Umbilical cord (tissue), 2 donors: ENCODE data around the gene SECISBP2. TPM values are rescaled to one million over a fixed set of nuclear protein-coding genes. Genes with fewer than 3 reads are reported as not detected.

Source experiments
- DNase-seq: peaks from one replicate; pipeline ENCODE4 v3.0.0-alpha.2; 2015; ENCODE audit warnings: low spot score
- total RNA-seq: library from RNA; depleted of rRNA; stranded (reverse); fragments of >200 nt; gene quantifications from one replicate; pipeline ENCODE4 v1.2.3, GENCODE V29; 2014; ENCODE audit warnings: low replicate concordance; ENCODE audit not compliant: insufficient read depth

The SECISBP2 gene
- total RNA-seq, 1 donor from 2014 or later, result 79.0 TPM

DNA sequence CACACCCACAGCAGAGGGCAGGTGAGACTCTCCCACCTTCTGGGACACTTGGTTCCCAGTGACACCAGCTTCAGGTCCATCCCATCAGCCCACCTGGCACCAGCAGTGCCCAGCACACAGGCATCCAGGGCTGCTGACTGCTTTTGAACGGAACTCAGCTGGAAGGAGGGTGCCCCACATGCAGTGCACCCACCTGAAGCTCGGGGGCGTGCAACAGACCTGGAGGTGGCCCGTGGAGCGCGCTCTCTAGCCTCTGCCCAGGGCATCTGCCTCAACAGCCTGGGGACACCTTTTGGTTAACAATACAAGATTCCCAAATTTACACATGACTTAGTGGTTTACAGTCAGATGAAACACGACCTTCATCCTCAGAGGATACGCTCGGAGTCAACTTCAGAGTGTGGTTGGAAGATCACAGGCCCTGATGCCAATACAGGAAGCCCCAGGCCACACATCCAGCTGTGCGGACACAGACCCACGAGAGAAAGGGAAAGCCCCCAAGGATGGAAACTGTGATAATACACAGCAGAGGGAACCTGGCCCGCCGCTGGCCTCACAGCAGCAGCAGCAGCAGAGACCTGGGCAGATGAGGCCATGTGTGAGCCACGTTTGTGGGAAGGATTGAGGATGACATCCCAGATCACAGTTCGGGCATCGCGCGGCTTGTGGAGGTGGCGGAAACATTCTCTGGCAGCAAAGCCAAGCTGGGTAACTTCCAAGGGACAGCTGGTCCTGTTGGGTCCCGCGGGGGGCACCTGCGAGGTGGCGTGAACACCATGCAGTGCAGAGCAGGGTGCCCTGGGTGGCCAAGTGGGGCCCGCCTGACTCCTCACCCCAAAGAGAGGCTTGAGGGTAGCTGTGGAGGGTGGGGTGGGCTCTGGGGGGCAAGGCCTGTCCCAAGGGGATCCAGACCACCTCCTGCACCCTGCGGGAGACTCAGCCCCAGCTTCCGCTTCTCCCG is 64.0 kb downstream of the SECISBP2 start:
- no peak for DNase-seq

- DNase-seq, result no peak
Measured at GRCh38 chr9:89383030-89383720, 64.9 kb downstream of the SECISBP2 start.

GRCh38 chr9:89383721-89384300 is 65.5 kb downstream of the SECISBP2 start:
- DNase-seq, result no peak

DNA sequence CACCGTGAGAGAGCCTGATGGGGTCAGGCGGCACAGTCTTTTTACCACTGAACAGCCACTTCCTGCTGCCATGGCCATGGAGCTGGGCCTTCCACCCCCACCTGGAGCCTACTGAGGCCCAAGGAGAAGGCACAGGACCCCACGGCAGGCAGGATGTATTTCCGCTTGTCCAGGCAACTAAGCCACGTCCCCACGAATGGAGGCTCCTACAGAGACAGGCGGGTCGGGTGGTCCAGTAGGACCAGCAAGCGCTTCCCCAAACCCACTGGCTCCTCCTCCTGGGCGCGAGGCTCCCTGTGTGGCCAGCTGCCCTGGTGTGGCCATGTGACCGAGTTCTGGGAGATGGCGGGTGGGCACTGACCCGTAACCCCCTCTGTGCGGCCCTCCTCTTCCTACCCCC is 66.5 kb downstream of the SECISBP2 start:
- DNase-seq, result no peak

GRCh38 chr9:89386206-89386605 is 67.9 kb downstream of the SECISBP2 start:
- DNase-seq, result no peak

DNA sequence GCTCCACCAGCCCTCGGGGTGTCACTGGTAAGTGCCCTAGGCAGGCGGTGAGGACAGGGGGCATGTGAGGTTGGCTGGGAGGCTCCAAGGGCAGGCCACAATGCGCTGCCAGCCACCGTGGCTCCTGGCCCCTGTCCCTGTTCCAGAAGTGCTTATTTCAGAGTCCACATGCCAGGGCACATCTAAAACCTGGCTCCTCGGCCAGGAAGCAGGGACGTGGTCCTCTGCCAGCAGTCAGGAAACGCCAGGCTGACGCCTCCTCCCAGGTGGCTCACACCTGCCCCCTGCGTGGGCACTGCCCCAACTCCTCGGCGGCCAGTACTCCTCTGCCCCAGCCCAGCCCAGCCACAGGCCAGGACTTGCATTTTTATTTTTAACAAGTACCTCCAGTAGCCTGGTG is 68.5 kb downstream of the SECISBP2 start:
- no peak for DNase-seq

- no peak for DNase-seq
Measured at GRCh38 chr9:89387197-89387849, 69.0 kb downstream of the SECISBP2 start.

DNA sequence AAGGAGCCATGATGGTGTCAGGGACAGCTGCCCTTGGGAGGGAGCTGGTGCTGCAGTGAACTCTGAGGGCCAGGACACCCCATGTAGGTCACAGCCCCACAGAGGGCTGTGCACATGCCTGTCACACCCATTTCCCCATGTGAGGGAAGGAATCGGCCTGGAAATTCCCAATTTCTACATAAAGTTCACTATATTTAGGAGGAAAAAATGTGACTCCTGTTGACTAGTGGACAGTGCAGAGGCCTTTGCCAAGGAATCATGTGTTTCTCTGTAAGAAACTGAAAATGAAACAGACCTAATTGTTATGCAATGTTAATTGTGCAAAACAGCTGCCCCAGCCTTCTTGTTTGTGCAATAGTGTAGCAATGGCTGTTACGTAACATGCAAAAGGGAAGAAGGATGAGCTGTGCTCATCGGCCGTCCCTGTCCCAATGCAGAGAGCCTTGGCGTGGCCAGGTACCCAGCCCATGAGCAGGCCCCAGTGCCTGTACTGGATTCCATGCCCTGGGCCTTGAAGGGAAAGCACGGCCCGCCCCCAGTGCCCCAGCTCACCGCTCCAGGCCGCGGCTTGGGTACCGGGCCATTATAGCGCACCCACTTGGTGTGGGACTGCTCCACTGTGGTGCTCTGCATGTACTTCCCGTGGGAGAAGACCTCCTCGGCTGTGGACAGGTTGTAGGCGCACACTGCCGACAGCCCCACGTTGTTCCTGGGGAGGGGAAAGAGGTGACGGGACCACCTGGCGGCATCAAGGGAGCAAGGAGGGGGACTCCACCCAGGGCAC is 70.0 kb downstream of the SECISBP2 start:
- peak; percentile 50 for DNase-seq

- no peak for DNase-seq
Measured at GRCh38 chr9:89388868-89389177, 70.5 kb downstream of the SECISBP2 start.

DNA sequence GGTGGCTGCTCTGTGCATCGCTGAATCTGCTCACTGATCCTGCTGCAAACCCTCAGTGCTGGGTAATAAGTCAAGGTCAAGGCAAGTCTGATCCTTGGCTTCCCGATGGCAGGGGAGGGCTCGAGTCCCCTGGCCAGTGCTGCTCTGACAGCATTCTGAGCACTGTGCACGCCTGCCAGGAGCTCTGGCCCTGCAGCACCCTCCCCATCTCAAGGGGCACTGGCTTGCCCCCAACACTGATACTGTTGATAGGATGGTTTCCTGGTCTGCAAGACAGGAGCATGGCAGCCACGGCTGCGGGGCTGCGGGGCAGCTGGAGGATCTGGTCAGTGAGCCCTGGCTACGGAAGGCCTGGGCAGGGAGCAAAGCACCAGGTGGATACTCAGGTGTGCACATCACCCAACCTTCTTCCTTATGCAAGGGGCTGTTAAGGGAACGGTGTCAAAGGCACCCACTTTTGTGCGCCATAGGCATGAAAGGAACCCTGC is 71.8 kb downstream of the SECISBP2 start:
- no peak for DNase-seq

GRCh38 chr9:89390578-89391116 is 72.3 kb downstream of the SECISBP2 start:
- no peak for DNase-seq

GRCh38 chr9:89391585-89391984 is 73.3 kb downstream of the SECISBP2 start:
- no peak for DNase-seq

DNA sequence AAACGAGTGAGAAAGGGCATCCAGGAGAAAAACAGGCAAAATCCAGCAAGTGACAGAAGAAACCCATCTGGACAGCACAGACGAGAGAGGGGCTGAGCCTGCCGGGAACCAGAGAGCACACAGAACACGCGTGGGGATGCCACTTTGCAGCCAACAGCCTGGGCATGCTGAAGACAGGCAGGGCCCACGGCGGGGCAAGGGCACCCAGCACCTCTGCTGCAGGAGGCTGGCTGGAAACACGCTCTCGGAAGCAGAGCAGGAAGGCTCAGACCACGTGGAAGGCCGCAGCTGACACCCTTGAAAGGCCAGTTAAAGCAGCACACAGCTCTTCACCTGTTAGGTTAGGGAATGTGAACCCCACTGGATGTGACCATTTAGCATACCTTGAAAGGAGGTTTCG is 76.1 kb downstream of the SECISBP2 start:
- no peak for DNase-seq

DNA sequence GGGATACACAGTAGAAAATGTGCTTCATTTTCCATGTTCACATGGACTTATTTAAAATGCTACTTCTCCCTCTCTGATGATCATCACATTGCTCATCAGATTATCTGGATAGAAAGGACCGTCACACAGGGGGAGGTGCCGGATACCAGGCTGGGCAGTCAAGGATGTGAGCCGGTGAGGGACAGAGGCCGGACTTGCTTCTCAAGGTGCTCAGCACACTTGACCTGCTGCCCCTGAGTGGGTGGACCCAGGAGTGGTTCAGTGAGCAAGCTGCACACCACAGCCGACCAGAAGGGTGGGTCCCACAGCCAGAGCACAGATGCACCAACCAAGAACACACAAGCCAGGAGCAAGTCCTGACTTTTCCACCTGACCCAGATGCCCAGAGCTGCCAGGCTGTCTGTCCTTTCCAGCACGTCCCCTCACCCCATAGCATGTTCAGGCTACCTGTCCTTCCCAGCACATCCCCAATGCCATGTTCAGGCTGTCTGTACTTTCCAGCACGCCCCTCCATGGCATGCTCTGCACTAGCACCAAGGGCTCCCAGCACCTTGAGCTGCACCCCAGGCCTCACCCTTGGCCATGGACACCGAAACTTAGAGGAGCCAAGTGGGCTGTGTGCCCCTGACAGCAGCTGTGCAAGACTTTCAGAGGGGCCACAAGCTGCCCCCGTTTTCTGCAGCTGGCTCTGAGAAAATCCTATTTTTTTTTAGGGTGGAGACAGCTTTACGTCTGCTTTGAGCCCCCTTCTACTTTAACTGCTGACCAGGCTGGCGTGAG is 77.8 kb downstream of the SECISBP2 start:
- no peak for DNase-seq

DNA sequence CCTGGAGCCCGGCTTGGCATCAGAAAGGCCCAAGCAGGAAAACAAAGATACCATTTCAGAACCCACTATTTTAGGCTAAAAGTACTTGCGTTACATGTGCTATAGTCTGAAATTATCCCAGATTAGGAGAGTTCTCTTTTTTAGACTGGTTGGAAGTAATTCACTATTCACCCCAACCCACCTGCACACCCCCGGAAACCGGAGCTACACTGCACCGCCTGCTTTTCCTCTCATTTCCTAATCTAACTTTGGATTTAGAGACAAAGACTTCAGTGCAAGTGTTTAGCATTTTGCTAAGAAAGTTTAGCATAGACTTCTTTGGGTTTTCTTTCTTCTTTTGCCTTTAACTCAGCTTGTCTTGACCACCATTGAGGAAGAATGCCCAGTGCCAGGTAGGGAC is 79.2 kb downstream of the SECISBP2 start:
- no peak for DNase-seq

GRCh38 chr9:89398621-89399020 is 80.3 kb downstream of the SECISBP2 start:
- DNase-seq, result no peak

DNA sequence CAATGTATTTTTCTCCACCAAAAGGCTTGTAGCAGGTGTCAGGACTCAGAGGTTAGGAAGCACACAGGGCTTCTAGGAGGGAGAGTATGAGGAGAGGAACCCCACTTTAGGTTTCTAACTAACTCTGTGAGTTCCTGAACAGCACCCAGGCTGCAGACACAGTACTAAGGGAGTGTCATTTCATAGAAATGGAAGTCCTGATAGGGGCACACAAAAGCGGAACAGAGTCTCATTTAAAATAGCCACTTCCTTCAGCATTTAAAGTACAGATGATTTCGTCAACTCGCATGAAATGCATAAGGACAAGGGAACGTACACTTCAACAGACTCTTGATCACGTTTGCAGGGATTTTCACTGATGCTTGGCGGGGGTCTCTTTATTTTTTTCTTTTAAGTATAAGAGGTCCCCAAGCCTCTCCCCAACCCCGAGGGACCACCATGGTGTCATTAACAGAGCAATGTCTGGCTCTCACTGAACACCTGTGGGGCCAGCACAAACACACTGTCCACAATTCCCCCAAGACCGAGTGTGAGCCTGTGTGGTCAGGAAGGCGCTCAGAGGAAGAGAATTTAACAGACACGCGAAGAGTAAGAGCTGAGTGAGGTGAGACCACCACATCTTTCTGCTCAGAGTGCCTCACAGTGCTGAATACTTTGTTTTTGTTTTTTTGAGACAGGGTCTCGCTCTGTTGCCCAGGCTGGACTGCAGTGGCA is 82.3 kb downstream of the SECISBP2 start:
- DNase-seq, result peak; percentile 19

DNA sequence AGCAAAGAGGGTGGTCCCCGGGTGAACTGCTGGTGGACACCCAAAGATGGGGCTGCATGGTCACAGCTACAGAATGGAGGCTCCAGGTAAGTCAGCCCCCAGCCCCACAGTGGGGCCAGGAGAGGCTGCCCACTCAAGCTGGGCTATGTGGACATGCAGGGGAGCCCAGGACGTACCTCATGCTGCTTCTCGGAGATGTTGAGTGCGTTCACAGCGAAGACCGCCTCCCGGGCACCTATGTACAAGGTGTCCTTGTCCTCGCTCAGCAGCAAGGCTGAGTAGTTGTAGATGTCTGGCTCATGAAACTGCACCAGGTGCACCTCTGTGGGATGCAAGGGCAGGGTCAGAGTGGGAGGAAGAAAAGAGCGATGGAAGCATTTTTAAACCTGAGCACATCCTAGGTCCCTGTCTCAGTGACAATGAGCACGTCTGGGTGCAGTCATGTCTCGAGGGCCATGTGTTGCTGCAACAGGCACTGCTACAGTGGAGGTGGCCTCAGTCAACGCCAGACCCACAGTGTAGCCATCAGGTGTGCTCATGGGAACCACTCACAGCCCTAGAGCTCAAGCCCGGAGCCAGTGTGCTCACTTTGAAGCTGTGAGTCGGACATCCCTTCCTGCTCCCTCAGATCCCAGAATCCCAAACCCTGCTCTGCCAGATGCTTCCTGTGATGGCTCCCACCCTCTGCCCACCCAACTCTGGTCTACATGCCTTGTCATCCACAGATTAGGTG is 84.6 kb downstream of the SECISBP2 start:
- no peak for DNase-seq

DNA sequence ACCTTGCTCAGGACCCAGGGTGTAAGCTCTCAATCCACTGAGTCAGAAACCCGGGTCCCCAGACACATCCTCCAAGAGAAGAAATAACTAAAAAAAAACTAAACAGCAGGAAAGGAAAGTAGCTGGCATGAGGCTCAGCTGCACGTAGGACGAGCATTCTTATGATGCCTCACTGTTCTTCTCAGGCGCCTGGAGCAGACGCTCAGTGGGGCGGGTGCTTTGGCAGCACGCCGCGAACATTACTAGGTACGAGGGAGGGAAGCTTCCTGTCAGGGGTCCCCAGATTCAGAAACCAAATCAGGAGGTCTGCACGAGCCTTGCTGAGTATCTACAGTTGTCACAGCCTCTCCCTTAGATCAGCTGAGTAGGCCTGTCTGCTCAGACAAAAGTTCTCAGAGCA is 85.8 kb downstream of the SECISBP2 start:
- no peak for DNase-seq
